ENCODE measurements around the gene TRIO. TPM values are rescaled to one million over a fixed set of nuclear protein-coding genes. Genes with fewer than 3 reads are reported as not detected.

TRIO gene
- total RNA-seq, 1 experiment from 2014 or later, result 68.4 TPM

DNA sequence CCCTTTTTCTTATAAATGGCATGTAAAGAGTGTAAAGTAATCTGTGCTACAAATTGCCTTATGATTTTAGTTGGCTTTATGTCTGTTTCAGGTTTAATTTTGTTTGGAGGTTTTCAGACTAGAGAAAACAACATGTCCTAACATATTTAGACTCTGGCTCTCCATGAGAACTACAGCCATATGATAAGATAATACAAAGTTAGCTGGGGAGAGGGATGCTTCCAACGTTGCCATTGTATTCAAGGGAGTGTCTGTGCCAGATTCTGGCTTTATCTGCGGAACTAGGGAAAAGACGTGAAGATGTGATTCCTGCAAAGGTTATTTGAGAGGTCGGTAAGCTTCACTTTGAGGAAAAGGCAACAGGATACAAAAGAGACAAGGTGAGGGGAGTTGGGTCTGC, 298.5 kb downstream of the TRIO start (continued):
- TF ChIP-seq ATF3 (IDR thresholded peaks at IDR 0.05) (no peak), YY1 (IDR thresholded peaks at IDR 0.05; ENCODE audit: extremely low read depth, insufficient replicate concordance, low read depth, low read length) (no peak), SP1 (IDR thresholded peaks at IDR 0.05; ENCODE audit: low read depth) (no peak), RAD21 (IDR thresholded peaks at IDR 0.05; ENCODE audit: low read depth) (no peak), ZNF274 (IDR thresholded peaks at IDR 0.05; ENCODE audit: low read depth, low read length) (no peak), CEBPB (IDR thresholded peaks at IDR 0.05; ENCODE audit: low read depth) (no peak), POLR2A (IDR thresholded peaks at IDR 0.05; ENCODE audit: borderline replicate concordance, extremely low read depth, insufficient read depth, insufficient read length) (no peak)

DNA sequence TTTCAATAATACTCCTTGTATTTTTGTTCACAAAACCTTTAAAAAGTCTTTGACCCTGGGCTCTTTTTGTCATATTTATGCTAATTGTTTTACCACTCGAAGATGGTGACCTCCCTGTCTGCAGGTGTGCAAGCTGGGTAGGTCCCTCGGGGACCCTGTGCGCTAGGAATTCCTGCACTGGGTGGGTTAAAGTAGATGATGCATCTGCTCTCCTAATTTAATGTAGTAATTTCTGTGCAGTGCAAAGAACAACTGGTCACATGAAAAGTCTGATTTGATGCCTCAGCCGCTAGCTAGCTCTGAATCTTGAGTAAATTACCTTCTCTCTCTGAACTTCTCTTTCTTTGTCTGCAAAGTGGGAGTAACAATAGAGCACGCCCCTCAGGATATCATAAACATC, 299.4 kb downstream of the TRIO start:
- Histone ChIP-seq H3K36me3 (ENCODE audit: control insufficient read depth in 1 of 2, insufficient read depth in 2 of 2, low read length in 2 of 2) (no peaks in the 10 kb centered on the region; a peak in 1 of 4 replicates), H3K4me2 (ENCODE audit: low read length) (no peak overlapping the region), H3K9ac (ENCODE audit: low read length) (no peak overlapping the region), H2AFZ (ENCODE audit: low read depth, low read length, poor library complexity, severe bottlenecking) (no peak overlapping the region), H3K4me1 (ENCODE audit: control insufficient read depth in 1 of 2, insufficient read depth in 2 of 2, low read length in 2 of 2) (no peaks in the 10 kb centered on the region; a peak in 1 of 4 replicates), H3K79me2 (ENCODE audit: insufficient read depth, low read length) (no peaks in the 10 kb centered on the region; the same call in 1 of the 2 replicates), H3K9me3 (ENCODE audit: control insufficient read depth in 1 of 2, insufficient read depth in 1 of 2, low read depth in 1 of 2, low read length in 2 of 2) (no peaks in the 10 kb centered on the region), H4K20me1 (ENCODE audit: insufficient read depth) (no peaks in the 10 kb centered on the region), H3K27me3 (ENCODE audit: insufficient read depth, low read length) (no peaks in the 10 kb centered on the region), H3K4me3 (replicated peaks in 1 of 2; ENCODE audit: low read depth in 1 of 2, low read length in 2 of 2) (no peak overlapping the region), H3K27ac (ENCODE audit: low read depth, low read length) (no peak overlapping the region), H3K9me2 (ENCODE audit: insufficient read depth) (no peaks in the 10 kb centered on the region)
- no peak for TF ChIP-seq JUND (IDR thresholded peaks at IDR 0.05)
- TF ChIP-seq CEBPB (IDR thresholded peaks at IDR 0.05; ENCODE audit: low read depth), result no peak
- TF ChIP-seq ZFX (IDR thresholded peaks at IDR 0.05), result no peak
- TF ChIP-seq SIN3A (IDR thresholded peaks at IDR 0.05; ENCODE audit: low read depth), result no peak
- TF ChIP-seq, protein P1, sequence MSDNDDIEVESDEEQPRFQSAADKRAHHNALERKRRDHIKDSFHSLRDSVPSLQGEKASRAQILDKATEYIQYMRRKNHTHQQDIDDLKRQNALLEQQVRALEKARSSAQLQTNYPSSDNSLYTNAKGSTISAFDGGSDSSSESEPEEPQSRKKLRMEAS (IDR thresholded peaks at IDR 0.05), result no peak
- no peak for TF ChIP-seq ZNF274 (IDR thresholded peaks at IDR 0.05; ENCODE audit: low read depth, low read length)
- no peak for TF ChIP-seq POLR2A (IDR thresholded peaks at IDR 0.05; ENCODE audit: borderline replicate concordance, extremely low read depth, insufficient read depth, insufficient read length)
- no peak for TF ChIP-seq SP1 (IDR thresholded peaks at IDR 0.05; ENCODE audit: low read depth)
- TF ChIP-seq TCF7L2 (IDR thresholded peaks at IDR 0.05; ENCODE audit: borderline replicate concordance, extremely low read depth, insufficient read depth, insufficient read length), result no peak
- TF ChIP-seq, protein P2, sequence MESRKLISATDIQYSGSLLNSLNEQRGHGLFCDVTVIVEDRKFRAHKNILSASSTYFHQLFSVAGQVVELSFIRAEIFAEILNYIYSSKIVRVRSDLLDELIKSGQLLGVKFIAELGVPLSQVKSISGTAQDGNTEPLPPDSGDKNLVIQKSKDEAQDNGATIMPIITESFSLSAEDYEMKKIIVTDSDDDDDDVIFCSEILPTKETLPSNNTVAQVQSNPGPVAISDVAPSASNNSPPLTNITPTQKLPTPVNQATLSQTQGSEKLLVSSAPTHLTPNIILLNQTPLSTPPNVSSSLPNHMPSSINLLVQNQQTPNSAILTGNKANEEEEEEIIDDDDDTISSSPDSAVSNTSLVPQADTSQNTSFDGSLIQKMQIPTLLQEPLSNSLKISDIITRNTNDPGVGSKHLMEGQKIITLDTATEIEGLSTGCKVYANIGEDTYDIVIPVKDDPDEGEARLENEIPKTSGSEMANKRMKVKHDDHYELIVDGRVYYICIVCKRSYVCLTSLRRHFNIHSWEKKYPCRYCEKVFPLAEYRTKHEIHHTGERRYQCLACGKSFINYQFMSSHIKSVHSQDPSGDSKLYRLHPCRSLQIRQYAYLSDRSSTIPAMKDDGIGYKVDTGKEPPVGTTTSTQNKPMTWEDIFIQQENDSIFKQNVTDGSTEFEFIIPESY (IDR thresholded peaks at IDR 0.05; ENCODE audit: extremely low read depth, insufficient replicate concordance, low read length), result no peak
- TF ChIP-seq EZH2 (IDR thresholded peaks at IDR 0.05), result no peak
- no TSS peak for BruUV-seq (replicated peaks)
- ChIA-PET RAD21 (ENCODE audit: low non-redundant PET in 1 of 2, low total read pairs in 2 of 2, uncharacterized antibody in 2 of 2, unreplicated experiment in 2 of 2) (no interaction called here), POLR2A (no interaction called here), CTCF (no interaction called here)
- DNase-seq (ENCODE audit: low read depth, low spot score) (no peak), ATAC-seq (no peak)
- intact Hi-C loops (cut with micrococcal nuclease), result no loop called here

All from HCT116 (cell line).